ENCODE results near the gene ZEB2. TPM values are rescaled to one million over a fixed set of nuclear protein-coding genes. Genes with fewer than 3 reads are reported as not detected.

The ZEB2 gene
- total and polyA plus RNA-seq, 2 donors (not counting 3 experiments of a cell fraction or from before 2014, with no cell fraction given) = 17.9 to 49.6 TPM

GRCh38 chr2:144559242-144559641 is 39.3 kb upstream of the ZEB2 start:
- dilution Hi-C loops (cut with MboI; ENCODE audit: extremely low pct_ligation_motif_present, low sequenced_read_pairs) = no loop called here
- ChIA-PET POLR2A (no interaction called here), CTCF (interaction anchor here (1.1 kb wide), 1 partner anchor 32 kb away, joined by 3 read pairs; no protein-coding TSS in a partner anchor)
- FAIRE-seq (no peak), DNase-seq (ENCODE audit: low read depth, low spot score) (no peak)
- intact Hi-C loops (cut with micrococcal nuclease) = no loop called here
- no peaks in the 10 kb centered on the region for H3K4me1 ChIP-seq (ENCODE audit: control insufficient read depth, extremely low read depth, insufficient read depth, low read length)
- no peaks in the 10 kb centered on the region for H4K20me1 ChIP-seq (replicated peaks; ENCODE audit: control insufficient read depth, extremely low read depth, insufficient read depth, low read length)
- H3K9ac ChIP-seq (replicated peaks; ENCODE audit: extremely low read depth, insufficient read depth, low read length) = no peak overlapping the region
- no peaks in the 10 kb centered on the region for H3K79me2 ChIP-seq (ENCODE audit: control insufficient read depth, insufficient read depth, low read length)
- TF ChIP-seq MAX (IDR thresholded peaks at IDR 0.05; ENCODE audit: insufficient read depth, insufficient read length) = no peak
- no peak for TF ChIP-seq EZH2 (IDR thresholded peaks at IDR 0.05; ENCODE audit: borderline replicate concordance, low read depth, low read length, severe bottlenecking)
- TF ChIP-seq POLR2AphosphoS5 (IDR thresholded peaks at IDR 0.05; ENCODE audit: insufficient read depth, low read depth, low read length) = no peak
- no peak for TF ChIP-seq JUN (IDR thresholded peaks at IDR 0.05; ENCODE audit: borderline replicate concordance, insufficient read depth, insufficient read length, low read depth)
- no peak for TF ChIP-seq POLR2A (IDR thresholded peaks at IDR 0.05; ENCODE audit: low read depth, low read length)
- no peak for TF ChIP-seq CTCF (IDR thresholded peaks at IDR 0.05; ENCODE audit: extremely low read depth in 1 of 2, insufficient read depth in 1 of 2, low read depth in 1 of 2, low read length in 2 of 2)
- no peak for TF ChIP-seq GATA2 (IDR thresholded peaks at IDR 0.05; ENCODE audit: insufficient read depth, insufficient read length, low read depth, low read length)
- TF ChIP-seq FOS (IDR thresholded peaks at IDR 0.05; ENCODE audit: borderline replicate concordance, insufficient read depth, low read length) = no peak
- no peak for TF ChIP-seq MYC (IDR thresholded peaks at IDR 0.05; ENCODE audit: low read depth, low read length)
- no peak overlapping the region for H2AFZ ChIP-seq (ENCODE audit: low read depth, low read length)
- H3K27ac ChIP-seq (ENCODE audit: insufficient read depth, low read depth, low read length) = no peak overlapping the region
- H3K36me3 ChIP-seq (ENCODE audit: control insufficient read depth in 2 of 2, extremely low read depth in 1 of 2, insufficient read depth in 2 of 2, low read length in 2 of 2) = no peaks in the 10 kb centered on the region
- H3K4me3 ChIP-seq (replicated peaks in 1 of 3; ENCODE audit: insufficient read depth in 1 of 3, low read depth in 1 of 3, low read length in 3 of 3) = no peak overlapping the region
- no peaks in the 10 kb centered on the region for H3K9me1 ChIP-seq (replicated peaks; ENCODE audit: control insufficient read depth, extremely low read depth, insufficient read depth, low read length)
- no peak overlapping the region for H3K4me2 ChIP-seq (ENCODE audit: insufficient read depth, low read length)
- H3K9me3 ChIP-seq (replicated peaks; ENCODE audit: control insufficient read depth, insufficient read depth, low read length) = no peaks in the 10 kb centered on the region
- BruUV-seq (replicated peaks) = no TSS peak
- no peaks in the 10 kb centered on the region for H3K27me3 ChIP-seq (ENCODE audit: control insufficient read depth in 2 of 2, insufficient read depth in 2 of 2, low read length in 2 of 2)

All from endothelial cell of umbilical vein (primary cell).